Measurements from ENCODE around the gene NCBP2.

NCBP2 gene

GRCh38 chr3:196942226-196942914, at the start of gene NCBP2:
Gene NCBP2, minus strand, starts transcription at chr3:196942528. Its CDS starts 25 bp downstream, at chr3:196942503.
- DNase-seq (ENCODE audit: low read depth), result peak; percentile 89

DNA sequence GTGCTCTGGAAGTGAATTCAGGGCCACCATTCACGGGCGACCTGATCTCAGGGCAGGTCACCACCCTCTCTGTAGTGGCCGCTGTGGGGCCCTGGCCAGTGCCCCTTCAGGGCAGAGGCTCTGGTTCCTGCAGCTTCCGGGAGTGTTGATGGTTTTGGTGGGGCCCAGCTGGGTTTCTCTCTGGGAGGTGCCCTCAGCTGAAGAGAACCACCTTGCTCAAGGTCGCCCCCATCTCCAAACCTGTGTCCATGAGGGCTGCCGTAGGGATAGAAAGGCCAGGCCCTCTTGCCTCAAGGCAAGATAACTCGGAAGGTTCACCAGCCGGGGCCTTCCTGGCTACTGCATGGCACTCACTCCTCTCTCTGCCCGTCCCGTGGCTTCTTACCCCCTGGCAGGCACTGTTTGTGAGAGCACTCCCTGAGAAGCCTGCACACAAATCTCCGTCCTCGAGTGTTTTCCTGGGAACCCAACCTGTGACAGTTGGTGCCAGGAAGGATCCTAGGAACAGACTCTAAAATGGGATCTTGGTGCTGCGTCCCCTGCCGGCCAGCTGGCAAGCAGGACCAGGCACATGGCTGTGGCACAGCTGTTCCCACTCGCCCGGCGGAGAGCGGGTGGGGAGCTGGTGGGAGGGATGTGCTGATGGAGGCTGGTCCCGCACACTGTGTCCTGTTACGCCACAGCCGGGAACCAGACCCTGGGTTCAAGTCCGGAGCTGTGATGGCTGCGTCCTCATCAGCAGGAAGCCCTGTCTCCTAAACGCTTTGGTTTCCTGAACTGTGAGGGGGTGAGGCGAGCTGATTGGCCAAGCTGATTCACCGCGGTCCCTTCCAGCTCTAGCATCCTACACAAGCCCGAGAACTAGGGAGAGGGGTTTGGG, 49.5 kb upstream of the NCBP2 start:
- no peak for DNase-seq (ENCODE audit: low read depth)

GRCh38 chr3:196990601-196991007, 48.3 kb upstream of the NCBP2 start:
- no peak for DNase-seq (ENCODE audit: low read depth)

GRCh38 chr3:196989721-196990262, 47.5 kb upstream of the NCBP2 start:
- DNase-seq (ENCODE audit: low read depth), result no peak

GRCh38 chr3:196988241-196989029, 46.1 kb upstream of the NCBP2 start:
- no peak for DNase-seq (ENCODE audit: low read depth)

- no peak for DNase-seq (ENCODE audit: low read depth)
These were observed 44.7 kb upstream of the NCBP2 start for GRCh38 chr3:196987022-196987421.

DNA sequence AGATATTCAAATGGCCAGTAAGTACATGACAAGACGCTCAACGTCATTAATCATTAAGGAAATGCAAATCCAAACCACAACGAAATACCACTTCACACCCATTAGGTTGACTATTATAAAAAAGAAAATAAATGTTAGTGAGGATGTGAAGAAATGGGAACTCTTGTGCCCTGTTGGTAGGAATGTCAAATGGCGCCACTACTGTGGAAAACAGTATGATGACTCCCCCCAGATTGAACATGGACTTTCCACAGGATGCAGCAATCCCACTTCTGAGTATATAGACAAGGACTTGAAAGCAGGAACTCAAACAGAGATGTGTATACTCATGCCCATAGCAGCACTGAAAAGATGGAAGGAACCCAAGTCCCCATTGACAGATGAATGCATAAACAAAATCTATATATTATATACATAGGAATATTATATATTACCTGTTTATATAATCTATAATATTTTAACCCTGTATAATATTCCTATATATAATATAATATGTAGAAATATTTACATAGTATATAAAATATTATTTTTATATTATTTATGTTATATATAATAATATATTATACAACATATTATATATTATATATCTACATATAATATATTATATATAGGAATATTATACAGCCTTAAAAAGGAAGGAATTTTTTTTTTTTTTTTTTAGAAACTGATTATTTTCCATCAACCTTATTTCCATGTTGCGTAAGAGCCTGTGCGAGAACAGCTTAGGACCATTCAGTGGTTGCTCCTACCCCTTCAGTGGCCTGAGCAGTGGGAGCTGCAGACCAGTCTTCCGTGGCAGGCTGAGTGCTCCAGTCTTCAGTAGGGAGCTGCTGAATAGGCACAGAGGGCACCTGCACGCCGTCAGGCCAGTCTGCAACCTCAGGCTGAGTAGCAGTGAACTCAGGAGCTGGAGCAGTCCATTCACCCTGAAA, 43.9 kb upstream of the NCBP2 start:
- no peak for DNase-seq (ENCODE audit: low read depth)

DNA sequence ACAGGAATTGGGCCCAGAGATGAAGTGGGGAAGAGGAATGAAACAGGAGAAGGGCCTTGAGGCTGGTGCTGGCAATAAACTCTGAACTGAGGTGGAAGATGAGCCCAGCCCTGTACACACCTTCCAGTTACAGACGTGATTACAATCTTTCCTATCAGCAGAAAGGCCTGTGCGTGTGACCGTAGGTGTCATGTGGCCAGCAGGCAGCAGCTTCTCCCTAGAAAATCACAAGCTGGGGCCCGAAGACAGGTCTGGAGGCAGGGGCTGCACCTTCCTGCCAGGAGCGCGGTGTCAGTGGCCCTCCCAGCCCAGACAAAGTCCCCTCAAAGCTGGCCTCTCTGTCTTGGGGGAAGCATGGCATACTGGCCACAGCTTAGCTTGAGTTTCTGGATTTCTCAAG, 43.0 kb upstream of the NCBP2 start:
- DNase-seq (ENCODE audit: low read depth), result no peak

DNA sequence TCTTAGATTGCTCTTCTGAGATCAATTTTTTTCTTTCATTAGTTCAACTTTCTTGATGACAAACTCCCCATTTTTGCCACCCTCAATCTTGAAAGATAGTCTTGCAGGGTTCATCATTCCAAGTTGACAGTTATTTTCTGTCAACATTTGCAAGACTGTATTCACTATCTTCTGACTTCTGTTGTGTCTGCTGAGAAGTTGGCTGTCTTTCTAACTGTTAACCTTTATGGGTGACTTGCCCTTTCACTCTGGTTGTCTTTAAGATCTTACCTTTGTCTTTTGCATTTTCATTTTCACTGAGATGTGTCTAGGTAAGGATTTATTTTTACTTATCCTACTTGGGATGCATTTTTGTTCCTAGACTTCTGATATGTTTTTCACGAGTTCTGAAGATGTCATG, 40.9 kb upstream of the NCBP2 start:
- DNase-seq (ENCODE audit: low read depth), result no peak

DNA sequence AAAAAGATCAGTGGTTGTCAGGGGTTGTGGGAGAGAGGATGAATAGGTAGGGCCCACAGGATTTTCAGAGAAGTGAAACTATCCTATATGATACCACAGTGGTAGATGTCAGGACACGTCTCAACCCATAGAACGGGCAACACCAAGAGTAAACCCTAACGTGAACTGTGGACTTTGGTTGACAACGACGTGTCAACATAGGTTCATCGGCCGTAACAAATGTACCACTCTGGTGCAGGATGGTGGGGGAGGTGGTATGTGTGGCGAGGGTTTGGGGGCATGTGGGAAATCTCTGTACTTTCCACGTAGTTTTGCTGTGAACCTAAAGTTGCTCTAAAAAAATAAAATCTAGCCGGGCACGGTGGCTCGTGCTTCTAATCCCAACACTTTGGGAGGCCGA, 39.3 kb upstream of the NCBP2 start:
- DNase-seq (ENCODE audit: low read depth), result no peak

DNA sequence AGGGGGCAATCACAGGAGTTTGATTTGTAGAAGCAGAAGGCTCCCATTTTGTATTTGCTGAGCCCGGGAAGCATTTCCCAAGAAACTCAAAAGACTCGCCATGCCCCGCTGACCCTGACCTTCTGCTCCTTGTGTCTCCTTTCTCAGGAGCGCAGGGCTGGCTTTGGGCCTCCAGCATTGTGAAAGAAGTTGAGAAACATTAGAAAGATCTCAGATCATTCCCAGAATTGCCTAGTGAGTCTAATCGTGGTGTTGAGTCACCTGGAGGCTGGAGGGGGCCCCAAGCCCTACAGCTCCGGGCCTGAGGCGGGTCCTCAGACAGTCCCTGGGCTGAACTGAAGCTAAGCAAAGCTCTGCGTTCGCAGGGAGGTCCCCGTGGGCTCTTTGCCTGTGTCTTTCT, 37.2 kb upstream of the NCBP2 start:
- DNase-seq (ENCODE audit: low read depth), result no peak

DNA sequence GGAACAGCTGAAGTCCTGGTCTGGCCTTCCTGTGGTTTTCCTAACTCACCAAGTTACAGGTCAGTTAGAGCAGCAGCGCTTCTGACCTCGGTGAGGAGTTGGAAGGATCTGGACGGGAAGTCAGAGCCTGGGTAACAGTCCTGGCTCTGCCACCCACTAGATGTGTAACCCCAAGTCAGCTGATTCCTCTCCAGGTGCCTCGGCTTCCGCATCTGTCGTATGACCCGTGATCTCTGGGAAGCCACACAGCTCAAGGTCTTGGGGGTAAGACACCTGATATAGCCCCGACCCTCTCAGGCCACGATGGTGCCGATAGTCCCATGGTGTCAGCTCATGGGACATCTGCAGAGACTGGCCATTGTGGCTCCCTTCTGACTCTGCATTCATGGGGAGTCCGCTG, 34.6 kb upstream of the NCBP2 start:
- DNase-seq (ENCODE audit: low read depth), result no peak

- DNase-seq (ENCODE audit: low read depth), result no peak
These were observed 33.0 kb upstream of the NCBP2 start for GRCh38 chr3:196975349-196975748.

GRCh38 chr3:196974661-196975060, 32.3 kb upstream of the NCBP2 start:
- no peak for DNase-seq (ENCODE audit: low read depth)

DNA sequence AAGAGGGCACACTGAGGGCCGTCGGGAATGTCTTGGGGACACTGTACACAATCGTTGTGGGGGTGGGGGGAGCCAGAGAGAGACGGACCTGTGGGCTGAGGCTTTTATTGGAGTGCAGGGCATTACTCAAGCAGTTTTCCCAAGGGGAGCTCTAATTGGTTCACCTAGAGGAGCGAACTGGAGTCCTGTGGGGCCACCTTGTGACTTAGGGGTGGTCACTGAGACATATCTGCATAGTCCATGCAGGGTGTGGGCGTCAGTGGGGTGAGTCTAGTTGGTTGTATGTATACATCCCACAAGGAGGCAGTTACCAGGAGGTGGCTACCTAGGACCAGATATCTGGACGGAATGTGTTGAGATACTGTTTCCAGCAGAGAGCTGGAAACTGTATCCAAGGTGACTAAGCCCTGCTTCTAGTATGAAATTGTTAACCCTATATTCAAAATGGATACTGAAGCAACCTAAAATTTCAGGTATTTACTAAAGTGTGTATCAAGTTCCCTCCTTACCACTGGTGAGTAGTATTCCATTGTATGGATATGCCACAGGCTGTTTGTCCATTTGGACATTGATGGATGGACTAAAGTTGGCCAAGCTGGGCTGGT, 28.9 kb upstream of the NCBP2 start:
- no peak for DNase-seq (ENCODE audit: low read depth)

DNA sequence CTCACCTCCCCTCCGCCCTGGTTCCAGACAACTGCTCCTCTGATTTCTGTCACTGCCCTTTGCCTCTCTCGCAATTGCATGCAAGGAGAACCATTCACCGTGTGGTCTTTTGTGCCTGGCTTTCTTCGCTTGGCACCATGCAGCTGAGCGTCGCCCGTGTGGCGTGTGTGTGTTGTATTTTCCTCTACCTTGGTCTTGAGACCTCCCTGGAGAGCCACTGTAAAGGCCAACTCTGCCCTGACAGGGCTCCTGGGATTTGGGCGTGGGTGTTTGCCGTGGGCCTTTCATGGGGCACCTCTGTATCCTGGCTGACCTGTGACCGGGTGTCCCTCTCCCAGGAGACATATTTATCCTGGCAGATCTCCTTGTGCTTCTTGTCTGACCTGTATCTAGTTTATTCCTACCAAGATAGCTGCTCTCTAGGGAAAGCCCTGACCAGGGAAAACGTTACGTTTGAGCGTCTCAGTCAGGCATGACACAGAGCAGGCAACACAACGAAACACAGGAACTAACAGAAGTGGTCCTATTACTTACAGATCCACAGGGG, 28.3 kb upstream of the NCBP2 start:
- DNase-seq (ENCODE audit: low read depth), result no peak

DNA sequence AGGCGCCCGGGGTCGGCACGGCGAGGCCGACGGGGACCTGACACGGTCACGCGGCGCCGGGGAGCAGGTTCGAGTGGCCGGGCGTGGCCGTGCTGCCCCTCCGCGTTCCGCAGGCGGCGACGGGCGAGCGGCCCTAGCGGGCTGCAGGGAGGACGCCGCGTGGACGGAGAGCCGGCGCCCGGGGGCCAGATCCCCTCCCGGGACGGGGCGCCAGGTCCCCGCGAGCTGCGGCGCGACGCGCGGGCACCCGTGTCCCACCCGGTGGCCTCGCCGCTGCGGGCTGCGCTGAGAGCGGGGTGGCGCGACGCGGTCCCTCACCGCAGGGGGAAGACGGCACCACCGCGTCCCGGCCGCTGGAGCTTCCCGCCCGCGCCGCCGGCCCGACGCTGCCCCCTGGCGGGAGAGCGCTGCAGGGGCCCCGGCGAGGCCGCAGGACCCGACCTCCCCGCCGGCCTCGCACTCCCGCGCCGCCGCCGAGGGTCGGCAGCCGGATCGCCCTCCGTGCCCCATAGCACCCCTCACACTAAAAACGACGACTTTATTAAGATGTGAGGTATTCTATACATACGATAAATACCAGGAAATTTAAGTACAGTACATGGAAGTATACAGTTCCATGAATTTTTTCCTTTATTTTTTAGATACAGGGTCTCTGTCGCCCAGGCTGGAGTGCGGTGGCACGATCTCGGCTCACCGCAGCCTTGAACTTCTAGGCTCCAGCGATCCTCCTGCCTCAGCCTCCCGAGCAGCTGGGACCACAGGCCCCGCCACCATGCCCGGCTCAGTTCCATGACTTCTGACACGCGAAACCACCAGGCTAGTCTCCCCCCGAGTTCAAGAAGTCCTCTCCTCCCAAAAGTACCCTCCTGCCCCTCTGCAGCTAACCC, 27.6 kb upstream of the NCBP2 start:
- no peak for DNase-seq (ENCODE audit: low read depth)

- no peak for DNase-seq (ENCODE audit: low read depth)
These were observed 26.9 kb upstream of the NCBP2 start for GRCh38 chr3:196969134-196969659.
